ENCODE measurements around the gene ERFL.
A peak's percentile ranks its signal among the peaks of the same experiment; 100 is the strongest.
"Not testable (repeated sequence)": the region's sequence is repeated elsewhere in the genome, so short reads cannot be mapped to it uniquely, and the experiment has no call there.

Gene ERFL

GRCh38 chr19:41941410-41942202 is 13.4 kb upstream of the ERFL start:
- no peak for DNase-seq (ENCODE audit: low spot score)

- DNase-seq (ENCODE audit: low spot score): no peak
These were observed 12.6 kb upstream of the ERFL start for GRCh38 chr19:41940731-41941409.

- DNase-seq (ENCODE audit: low spot score): no peak
These were observed 11.8 kb upstream of the ERFL start for GRCh38 chr19:41939861-41940730.

- not testable (repeated sequence) for DNase-seq (ENCODE audit: low spot score)
These were observed 11.0 kb upstream of the ERFL start for GRCh38 chr19:41939209-41939608.

GRCh38 chr19:41937525-41938468 is 9.5 kb upstream of the ERFL start:
- DNase-seq (ENCODE audit: low spot score): no peak

- DNase-seq (ENCODE audit: low spot score): no peak
These were observed 8.7 kb upstream of the ERFL start for GRCh38 chr19:41936961-41937360.

- no peak for DNase-seq (ENCODE audit: low spot score)
These were observed 8.2 kb upstream of the ERFL start for GRCh38 chr19:41936416-41936850.

GRCh38 chr19:41935760-41936415 is 7.6 kb upstream of the ERFL start:
- no peak for DNase-seq (ENCODE audit: low spot score)

GRCh38 chr19:41934849-41935374 is 6.7 kb upstream of the ERFL start:
- DNase-seq (ENCODE audit: low spot score): peak; percentile 84

- no peak for DNase-seq (ENCODE audit: low spot score)
These were observed 5.6 kb upstream of the ERFL start for GRCh38 chr19:41933693-41934426.

GRCh38 chr19:41932720-41933332 is 4.6 kb upstream of the ERFL start:
- no peak for DNase-seq (ENCODE audit: low spot score)

GRCh38 chr19:41932259-41932719 is 4.0 kb upstream of the ERFL start:
- no peak for DNase-seq (ENCODE audit: low spot score)

- DNase-seq (ENCODE audit: low spot score): peak; percentile 70
These were observed 2.8 kb upstream of the ERFL start for GRCh38 chr19:41930926-41931592.

- DNase-seq (ENCODE audit: low spot score): no peak
These were observed 2.1 kb upstream of the ERFL start for GRCh38 chr19:41930322-41930722.

GRCh38 chr19:41929536-41930071 is 1.4 kb upstream of the ERFL start:
- DNase-seq (ENCODE audit: low spot score): no peak

GRCh38 chr19:41928754-41929535 is 696 bp upstream of the ERFL start:
- peak; percentile 75 for DNase-seq (ENCODE audit: low spot score)

- peak; percentile 59 for DNase-seq (ENCODE audit: low spot score)
These were observed 604 bp downstream of the ERFL start for GRCh38 chr19:41927497-41928192.

Measured in NAMALWA (cell line).